Transverse colon (tissue), 4 donors: ENCODE measurements around the gene ARFGAP2. TPM values are rescaled to one million over a fixed set of nuclear protein-coding genes. Genes with fewer than 3 reads are reported as not detected.
A peak's percentile ranks its signal among the peaks of the same experiment; 100 is the strongest.

Experiments
- DNase-seq: peaks from one replicate; pipeline ENCODE4 v3.0.0-alpha.2; 2019
- H3K27ac ChIP-seq, 4 donors: fragments of 200-600 bp; sonication (generic); 2 replicates each; pipeline ENCODE4 v1.5.1; 2016 to 2018; ENCODE audit warnings: inconsistent platforms in 4 of 4
- H3K27me3 ChIP-seq: fragments of 200-600 bp; sonication (generic); 2 replicates; pipeline ENCODE4 v1.5.1; 2017; ENCODE audit warnings: inconsistent platforms
- H3K36me3 ChIP-seq, 4 donors: fragments of 200-600 bp; sonication (generic); 2 replicates each; pipeline ENCODE4 v1.5.1; 2017 to 2019; ENCODE audit warnings: inconsistent platforms in 4 of 4
- H3K4me1 ChIP-seq, 4 donors: fragments of 200-600 bp; sonication (generic); 2 replicates each; pipeline ENCODE4 v1.5.1; 2017 to 2020; ENCODE audit warnings: inconsistent platforms in 4 of 4
- H3K4me3 ChIP-seq, 4 donors: fragments of 200-600 bp; sonication (generic); 1 replicate in 1 of 4; 2 replicates in 3 of 4; pipeline versions ENCODE4 v1.5.1 to v1.6.1; 2017 to 2019; ENCODE audit warnings: inconsistent platforms in 4 of 4
- H3K9me3 ChIP-seq, 2 donors: fragments of 200-600 bp; sonication (generic); 2 replicates each; pipeline ENCODE4 v1.5.1; 2017 to 2019; ENCODE audit warnings: inconsistent platforms in 2 of 2
- EP300 ChIP-seq: sonication (generic); formaldehyde crosslinking; IDR thresholded peaks from one replicate; pipeline ENCODE4 v1.6.1; 2017; ENCODE audit warnings: antibody characterized with exemption, low read depth
- POLR2A ChIP-seq: fragments of 450-650 bp; IDR thresholded peaks from one replicate; pipeline ENCODE4 v1.6.1; 2016; ENCODE audit warnings: antibody characterized with exemption, mild to moderate bottlenecking, moderate library complexity
- POLR2AphosphoS5 ChIP-seq, 3 donors: sonication (generic); formaldehyde crosslinking; IDR thresholded peaks; one replicate each; pipeline ENCODE4 v1.6.1; 2016; ENCODE audit warnings: antibody characterized with exemption in 3 of 3
- WGBS, 2 donors: methylation state at CpG; one replicate each; pipeline ENCODE4 v1.1.5; 2018; ENCODE audit warnings: low coverage in 1 of 2; 5-methylcytosine and 5-hydroxymethylcytosine counted together
- in situ Hi-C, 4 donors: fragments of 200-750 bp; cut with MboI; loops; one replicate each; pipeline versions ENCODE4 v1.15.0 to v1.15.1; 2017; ENCODE audit warnings: low sequenced_read_pairs in 3 of 4, low pct_ligation_motif_present in 1 of 4, low pct_unique_long_range_greater_than_20kb in 1 of 4
- intact Hi-C: fragments of 100-400 bp; cut with DNase I; formaldehyde crosslinking; loops from one replicate; pipeline ENCODE4 v1.15.1; 2023; ENCODE audit warnings: low total_unique reads
- total RNA-seq, 4 donors: library from RNA; depleted of rRNA; stranded (reverse); fragments of >200 nt; gene quantifications; one replicate each; pipeline ENCODE4 v1.1.0, GENCODE V29; 2016
- TF ChIP-seq, protein P1 (sequence below), 5 experiments: fragments of 200-600 bp in 3 of 5; fragments of 450-650 bp in 2 of 5; sonication (generic) in 3 of 5; IDR thresholded peaks; 1 replicate in 2 of 5; 2 replicates in 3 of 5; pipeline ENCODE4 v1.5.1; 2016 to 2017; ENCODE audit warnings: antibody characterized with exemption in 5 of 5, inconsistent platforms in 3 of 5, mild to moderate bottlenecking in 2 of 5, moderate library complexity in 1 of 5

The ARFGAP2 gene
- total RNA-seq, 4 donors from 2014 or later, result 123 to 213 (median 132) TPM

- peaks cover 10 to 40% (median 30%) of the 10 kb centered on the region in 4 donors for H3K4me1 ChIP-seq
- no peaks in the 10 kb centered on the region for H3K36me3 ChIP-seq
- no peak overlapping the region for H3K4me3 ChIP-seq
- TF ChIP-seq, protein P1, sequence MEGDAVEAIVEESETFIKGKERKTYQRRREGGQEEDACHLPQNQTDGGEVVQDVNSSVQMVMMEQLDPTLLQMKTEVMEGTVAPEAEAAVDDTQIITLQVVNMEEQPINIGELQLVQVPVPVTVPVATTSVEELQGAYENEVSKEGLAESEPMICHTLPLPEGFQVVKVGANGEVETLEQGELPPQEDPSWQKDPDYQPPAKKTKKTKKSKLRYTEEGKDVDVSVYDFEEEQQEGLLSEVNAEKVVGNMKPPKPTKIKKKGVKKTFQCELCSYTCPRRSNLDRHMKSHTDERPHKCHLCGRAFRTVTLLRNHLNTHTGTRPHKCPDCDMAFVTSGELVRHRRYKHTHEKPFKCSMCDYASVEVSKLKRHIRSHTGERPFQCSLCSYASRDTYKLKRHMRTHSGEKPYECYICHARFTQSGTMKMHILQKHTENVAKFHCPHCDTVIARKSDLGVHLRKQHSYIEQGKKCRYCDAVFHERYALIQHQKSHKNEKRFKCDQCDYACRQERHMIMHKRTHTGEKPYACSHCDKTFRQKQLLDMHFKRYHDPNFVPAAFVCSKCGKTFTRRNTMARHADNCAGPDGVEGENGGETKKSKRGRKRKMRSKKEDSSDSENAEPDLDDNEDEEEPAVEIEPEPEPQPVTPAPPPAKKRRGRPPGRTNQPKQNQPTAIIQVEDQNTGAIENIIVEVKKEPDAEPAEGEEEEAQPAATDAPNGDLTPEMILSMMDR (IDR thresholded peaks at IDR 0.05), result no peak
- TF ChIP-seq EP300, result no peak
- no peak for TF ChIP-seq POLR2A
- peaks cover 38% of the 10 kb centered on the region for H3K27me3 ChIP-seq
- no peak for DNase-seq
- 84 to 100% methylated on average over 1 to 21 of the region's 25 CpGs for WGBS, 2 donors
- intact Hi-C loops, result no loop called here
- in situ Hi-C loops, result loop anchor here in 1 of 4 donors (25.0 kb wide), 1 partner anchor 179 kb away; the partner anchor contains the start of gene MYBPC3
- H3K9me3 ChIP-seq, result no peaks in the 10 kb centered on the region
- H3K27ac ChIP-seq, result peak overlapping the region; percentile 38 to 92 (median 68)
Observed at GRCh38 chr11:47183031-47183856, 6.6 kb upstream of the ARFGAP2 start.

DNA sequence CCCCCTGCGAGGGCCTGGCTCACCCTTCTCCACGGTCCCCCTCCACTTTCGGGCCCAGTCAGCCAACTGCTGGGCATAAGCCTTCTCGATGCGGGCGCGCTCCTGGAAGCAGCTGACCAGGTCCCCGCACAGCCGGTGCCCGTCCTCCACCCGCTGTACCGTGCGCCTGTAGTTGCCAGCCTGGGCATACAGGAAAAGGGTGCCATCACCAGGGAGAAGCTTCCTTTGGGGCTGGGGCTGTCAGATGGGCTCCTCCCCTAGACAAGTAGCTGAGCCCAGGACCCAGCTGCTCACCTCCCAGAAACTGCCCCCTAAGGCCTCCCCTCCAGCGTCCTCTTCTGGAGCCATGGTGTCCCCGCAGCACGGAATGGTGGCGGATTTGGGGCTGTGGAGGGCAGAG lies 5.7 kb upstream of the ARFGAP2 start:
- Histone ChIP-seq H3K27me3 (peaks cover 31% of the 10 kb centered on the region), H3K4me1 (peaks cover 16 to 41% (median 36%) of the 10 kb centered on the region in 4 donors), H3K4me3 (no peak overlapping the region), H3K9me3 (no peaks in the 10 kb centered on the region), H3K27ac (peak overlapping the region in 3 of 4 donors; percentile 38 to 92 (median 91)), H3K36me3 (no peaks in the 10 kb centered on the region)
- no peak for DNase-seq
- intact Hi-C loops, result no loop called here
- 95% methylated on average over 17 of the region's 17 CpGs; no CpG with 5 or more reads in 1 of the 2 donors for WGBS, 2 donors
- in situ Hi-C loops, result loop anchor here in 1 of 4 donors (25.0 kb wide), 1 partner anchor 180 kb away; the partner anchor contains the start of gene MYBPC3
- TF ChIP-seq POLR2A (no peak), EP300 (no peak), POLR2AphosphoS5 (IDR thresholded peaks at IDR 0.05) (no peak)
- TF ChIP-seq, protein P1 (IDR thresholded peaks at IDR 0.05), result no peak

DNA sequence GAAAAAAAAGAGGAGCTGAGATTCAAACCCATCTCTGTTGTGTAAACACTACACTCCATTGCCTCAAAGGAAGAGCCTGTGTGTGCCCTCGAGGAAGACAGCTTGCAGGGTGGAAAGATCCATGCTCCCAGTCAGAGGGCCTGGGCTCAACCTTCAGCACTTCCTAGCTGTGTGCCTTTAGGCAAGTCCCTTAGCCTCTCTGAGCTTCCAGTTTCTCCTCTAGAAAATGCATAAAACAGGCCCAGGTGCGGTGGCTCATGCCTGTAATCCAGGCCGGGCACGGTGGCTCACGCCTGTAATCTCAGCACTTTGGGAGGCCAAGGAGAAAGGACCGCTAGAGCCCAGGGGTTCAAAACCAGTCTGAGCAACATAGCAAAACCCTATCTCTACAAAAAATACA lies 4.6 kb upstream of the ARFGAP2 start:
- in situ Hi-C loops (loop anchor here in 1 of 4 donors (25.0 kb wide), 1 partner anchor 181 kb away; the partner anchor contains the start of gene MYBPC3), intact Hi-C loops (no loop called here)
- Histone ChIP-seq H3K36me3 (no peaks in the 10 kb centered on the region), H3K9me3 (no peaks in the 10 kb centered on the region), H3K4me3 (no peak overlapping the region), H3K27me3 (peaks cover 20% of the 10 kb centered on the region), H3K4me1 (peaks cover 16 to 33% (median 28%) of the 10 kb centered on the region in 4 donors), H3K27ac (no peak overlapping the region)
- WGBS, 2 donors, result 92% methylated on average over 6 of the region's 6 CpGs; no CpG with 5 or more reads in 1 of the 2 donors
- DNase-seq, result no peak
- no peak for TF ChIP-seq POLR2A
- no peak for TF ChIP-seq POLR2AphosphoS5 (IDR thresholded peaks at IDR 0.05)
- TF ChIP-seq, protein P1 (IDR thresholded peaks at IDR 0.05), result no peak
- no peak for TF ChIP-seq EP300

- in situ Hi-C loops (loop anchor here in 1 of 4 donors (25.0 kb wide), 1 partner anchor 182 kb away; the partner anchor contains the start of gene MYBPC3), intact Hi-C loops (no loop called here)
- H3K9me3 ChIP-seq, result no peaks in the 10 kb centered on the region
- 88 to 100% methylated on average over 1 to 35 of the region's 35 CpGs for WGBS, 2 donors
- peaks cover 19 to 33% (median 29%) of the 10 kb centered on the region in 4 donors for H3K4me1 ChIP-seq
- no peak for TF ChIP-seq POLR2AphosphoS5 (IDR thresholded peaks at IDR 0.05)
- no peak for TF ChIP-seq EP300
- TF ChIP-seq, protein P1 (IDR thresholded peaks at IDR 0.05), result no peak
- no peak for TF ChIP-seq POLR2A
- peak overlapping the region in 1 of 4 donors; percentile 11 for H3K27ac ChIP-seq
- H3K27me3 ChIP-seq, result peaks cover 10% of the 10 kb centered on the region
- peaks cover 0 to under 1% (median 0%) of the 10 kb centered on the region in 4 donors for H3K36me3 ChIP-seq
- no peak overlapping the region for H3K4me3 ChIP-seq
- DNase-seq, result no peak
Observed at GRCh38 chr11:47180006-47180787, 3.5 kb upstream of the ARFGAP2 start.
